Measurements from ENCODE around the gene TP53.

GRCh38 chr17:7711051-7711755, 23.9 kb upstream of the TP53 start:
- TF ChIP-seq CTCF (IDR thresholded peaks at IDR 0.05) (no peak), POLR2AphosphoS5 (IDR thresholded peaks at IDR 0.05; ENCODE audit: insufficient read depth in 1 of 2, low read depth in 1 of 2) (no peak)

All from vagina (tissue), 2 donors.